HG03575 (cell line): ENCODE results near the gene BRME1.

Experiments used
- ATAC-seq: cut with Tn5 transposase; IDR thresholded peaks from one replicate; pipeline ENCODE4 v1.9.1; 2021; ENCODE audit not compliant: unreplicated experiment, insufficient number of reproducible peaks, low FRiP score; ENCODE audit errors: extremely low read depth

BRME1 gene

GRCh38 chr19:13850910-13851733 is 54.8 kb downstream of the BRME1 start:
- no peak for ATAC-seq

GRCh38 chr19:13849991-13850909 is 55.7 kb downstream of the BRME1 start:
- no peak for ATAC-seq

DNA sequence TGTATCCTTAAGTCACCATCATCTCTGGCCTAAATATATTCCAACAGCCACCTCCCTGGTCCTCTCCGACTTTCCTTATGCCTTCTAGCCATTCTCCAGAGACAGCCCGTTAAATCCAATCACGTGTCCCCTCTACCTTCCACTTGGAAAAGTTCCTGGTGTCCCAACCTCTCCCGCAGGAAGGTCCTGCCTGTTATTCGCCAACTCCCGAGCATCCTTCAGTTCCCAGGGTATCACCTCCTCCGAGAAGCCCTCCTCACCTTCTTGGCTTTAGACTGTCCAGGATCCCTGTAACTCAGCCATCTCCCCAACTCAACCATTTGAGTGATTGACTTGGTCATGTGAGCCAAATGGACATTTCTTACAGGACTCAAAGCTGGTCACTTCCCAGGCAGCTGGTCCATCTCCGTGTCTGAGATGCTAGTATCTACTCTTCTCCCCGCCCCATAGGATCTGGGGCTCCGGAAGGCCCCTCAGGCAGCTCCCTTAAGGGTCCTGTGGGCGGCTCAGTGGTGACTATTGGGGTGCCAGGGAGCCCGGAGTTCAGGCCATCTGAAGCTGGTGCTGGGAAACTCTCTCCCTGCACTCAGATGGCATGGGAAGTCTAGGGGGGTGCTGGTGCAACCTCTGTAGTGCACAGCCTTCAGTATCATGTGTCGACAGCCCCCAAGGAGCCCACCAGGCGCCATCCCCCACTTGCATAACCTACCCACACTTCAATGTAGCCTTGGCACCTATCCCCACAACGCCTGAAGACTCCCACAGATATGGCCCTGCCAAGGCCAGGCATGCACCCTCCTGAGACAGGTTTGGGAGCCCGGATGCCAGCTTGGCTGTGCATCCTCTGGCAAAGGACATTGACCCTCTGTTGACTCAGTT is 56.9 kb downstream of the BRME1 start:
- no peak for ATAC-seq

DNA sequence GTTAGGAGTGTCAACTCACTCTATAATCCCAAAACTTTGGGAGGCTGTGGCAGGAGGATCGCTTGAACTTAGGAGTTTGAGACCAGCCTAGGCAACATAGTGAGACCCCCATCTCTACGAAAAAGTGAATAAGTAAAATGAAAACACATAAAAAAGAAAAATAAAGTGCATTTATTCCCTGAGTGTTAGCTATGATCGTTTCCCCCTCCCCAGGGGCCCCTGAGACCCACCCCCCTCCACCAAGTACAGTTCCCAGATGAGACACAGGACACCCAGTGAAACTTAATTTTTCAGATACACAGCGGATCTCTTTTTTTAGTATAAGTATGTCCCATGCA is 57.6 kb downstream of the BRME1 start:
- ATAC-seq: no peak

- no peak for ATAC-seq
These were observed 58.2 kb downstream of the BRME1 start for GRCh38 chr19:13847407-13848339.

- ATAC-seq: no peak
These were observed 59.1 kb downstream of the BRME1 start for GRCh38 chr19:13846557-13847406.

- no peak for ATAC-seq
These were observed 61.7 kb downstream of the BRME1 start for GRCh38 chr19:13844130-13844631.

DNA sequence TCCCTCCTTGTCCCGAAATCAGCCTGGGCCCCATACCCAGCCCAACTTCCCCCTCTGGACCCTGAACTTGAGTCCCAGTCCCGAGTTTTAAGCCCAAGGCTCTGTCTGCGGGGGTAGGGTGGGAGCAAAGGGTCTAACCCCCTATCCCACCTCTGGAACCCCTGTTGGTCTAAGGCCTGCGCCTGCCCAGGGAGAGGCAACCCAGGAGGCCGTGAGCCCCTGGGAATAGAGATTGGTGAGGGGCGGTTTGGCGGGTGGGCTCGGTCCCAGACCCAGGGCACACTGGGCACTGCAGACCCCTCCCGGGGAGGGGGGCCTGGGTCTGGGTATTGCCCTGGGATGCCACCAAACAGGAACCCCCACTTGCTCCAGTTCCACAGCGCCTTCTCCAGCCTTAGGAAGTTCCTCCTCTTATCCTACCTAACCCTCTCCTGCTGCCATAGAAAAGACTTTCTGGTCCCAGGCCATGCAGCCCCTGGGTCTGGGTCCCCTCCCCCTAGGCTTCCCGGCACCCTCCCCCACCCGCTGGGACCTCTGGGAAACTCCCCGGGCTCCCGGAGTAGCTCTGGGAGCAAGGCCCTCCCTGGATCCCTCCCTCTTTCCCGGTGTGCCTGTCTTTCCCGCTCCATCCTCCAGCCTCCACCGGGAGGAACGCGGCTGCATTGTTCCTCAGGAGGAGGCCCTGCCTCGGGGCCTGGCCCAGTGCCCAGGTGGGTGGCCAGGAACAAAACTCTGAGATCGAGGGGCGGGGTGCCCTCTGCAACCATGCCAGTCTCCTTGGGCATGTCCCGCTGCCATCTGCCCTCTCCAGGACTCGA is 62.6 kb downstream of the BRME1 start:
- ATAC-seq: no peak

DNA sequence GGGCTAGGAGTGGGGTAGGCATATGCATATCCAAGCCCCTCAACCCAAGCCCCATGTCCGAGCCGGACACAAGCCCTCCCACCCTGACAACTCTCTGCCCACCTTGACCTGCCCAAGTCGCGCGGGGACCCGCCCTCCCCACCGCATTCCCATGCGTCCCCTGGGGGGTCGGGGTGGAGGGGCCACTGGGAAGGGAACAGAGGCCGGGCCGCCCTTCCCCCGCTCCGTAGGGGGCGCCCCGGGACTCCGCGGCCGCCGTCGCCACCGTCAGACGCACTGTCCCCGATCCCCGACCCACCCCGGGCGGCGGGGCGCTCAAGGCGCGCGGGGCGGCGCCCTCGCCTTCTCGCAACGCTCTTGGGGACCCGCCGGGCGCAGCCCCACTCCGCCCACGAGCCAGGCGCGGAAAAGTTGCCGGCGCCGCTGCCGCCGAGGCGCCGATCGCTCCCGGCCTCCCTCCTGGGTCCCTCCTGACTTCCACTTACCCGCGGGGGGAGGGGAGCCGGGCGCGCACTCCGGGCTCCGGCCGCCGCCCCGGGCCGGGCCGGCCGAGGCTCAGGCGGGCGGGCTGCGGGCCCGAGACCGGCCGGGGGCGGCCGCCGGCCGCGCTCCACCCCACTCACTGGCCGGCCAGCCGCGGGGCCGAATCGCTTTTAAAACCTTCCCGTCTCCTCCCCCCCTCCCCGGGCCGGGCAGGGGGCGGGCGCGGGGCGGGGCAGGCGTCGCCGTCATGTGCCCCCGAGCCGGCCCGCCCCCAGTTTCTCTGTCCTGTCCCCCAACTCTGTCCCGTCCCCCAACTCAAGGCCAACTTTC is 63.4 kb downstream of the BRME1 start:
- ATAC-seq: no peak

DNA sequence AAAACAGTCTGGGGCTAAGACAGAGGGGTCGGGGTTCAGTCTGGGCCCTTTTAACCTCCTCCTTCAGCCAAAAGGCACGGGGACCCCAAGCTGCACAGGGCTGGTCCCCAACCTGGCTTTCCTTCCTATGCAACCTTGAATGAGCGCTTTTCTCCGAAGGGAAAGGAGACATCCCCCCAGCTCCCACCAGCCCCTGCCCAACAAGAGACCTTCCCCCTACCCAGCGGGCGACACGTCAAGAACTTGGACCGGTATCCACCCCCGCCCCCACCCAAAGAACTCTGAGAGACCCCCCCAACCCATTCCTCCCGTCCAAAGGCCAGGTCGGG is 64.0 kb downstream of the BRME1 start:
- ATAC-seq: no peak

GRCh38 chr19:13841086-13841961 is 64.6 kb downstream of the BRME1 start:
- no peak for ATAC-seq

- no peak for ATAC-seq
These were observed 65.4 kb downstream of the BRME1 start for GRCh38 chr19:13840305-13841085.

- ATAC-seq: no peak
These were observed 66.0 kb downstream of the BRME1 start for GRCh38 chr19:13839938-13840304.
